Measurements from ENCODE around the gene CALML6.

The CALML6 gene

GRCh38 chr1:1893997-1894353 is 21.1 kb upstream of the CALML6 start:
- Histone ChIP-seq H3K36me3 (ENCODE audit: control insufficient read depth, insufficient read depth, low read length) (no peaks in the 10 kb centered on the region), H3K4me1 (ENCODE audit: control insufficient read depth, insufficient read depth, low read length) (peaks cover 62% of the 10 kb centered on the region), H3K4me3 (ENCODE audit: low read length) (no peak overlapping the region), H3K27me3 (ENCODE audit: control insufficient read depth, insufficient read depth, low read length) (peaks cover 7% of the 10 kb centered on the region), H3K9me3 (ENCODE audit: control insufficient read depth, low read length) (no peaks in the 10 kb centered on the region), H3K9ac (ENCODE audit: low read length) (peak overlapping the region; percentile 63)

DNA sequence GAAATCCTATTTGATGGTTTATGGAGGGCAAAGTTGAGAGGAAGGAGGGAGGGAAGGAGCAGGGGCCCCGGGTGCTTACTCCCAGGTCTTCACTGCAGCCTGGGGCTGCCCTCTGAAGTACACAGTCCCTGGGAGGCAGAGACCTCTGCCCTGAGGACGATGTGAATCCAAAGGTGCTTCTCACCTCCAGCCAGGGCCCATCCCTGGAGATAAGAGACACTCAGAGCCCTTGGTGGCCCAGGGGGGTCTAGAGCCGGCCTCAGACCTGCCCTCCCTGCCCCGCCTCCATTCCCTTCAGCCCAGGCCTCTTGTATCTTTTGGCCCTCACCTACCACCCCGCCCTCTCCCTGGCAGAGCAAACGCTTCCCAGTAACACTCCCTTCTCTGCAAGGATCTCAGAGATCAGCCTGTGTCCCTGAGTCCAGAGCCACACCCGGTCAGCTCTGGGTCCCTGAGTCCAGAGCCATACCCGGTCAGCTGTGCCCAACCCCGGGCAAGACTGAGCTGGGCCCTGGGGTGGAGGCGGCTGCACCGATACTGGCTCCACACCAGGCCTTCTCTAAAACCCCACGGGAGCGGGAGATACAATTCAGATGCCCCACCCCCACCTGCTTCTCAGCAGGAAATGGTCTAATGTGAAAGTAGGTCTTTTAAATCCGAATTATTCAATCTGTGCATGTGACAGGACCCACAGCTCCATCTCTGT is 20.6 kb upstream of the CALML6 start:
- H3K9ac ChIP-seq (ENCODE audit: low read length): peak overlapping the region; percentile 63
- H3K4me3 ChIP-seq (ENCODE audit: low read length): no peak overlapping the region
- H3K4me1 ChIP-seq (ENCODE audit: control insufficient read depth, insufficient read depth, low read length): peaks cover 57% of the 10 kb centered on the region
- no peaks in the 10 kb centered on the region for H3K36me3 ChIP-seq (ENCODE audit: control insufficient read depth, insufficient read depth, low read length)
- H3K9me3 ChIP-seq (ENCODE audit: control insufficient read depth, low read length): no peaks in the 10 kb centered on the region
- H3K27me3 ChIP-seq (ENCODE audit: control insufficient read depth, insufficient read depth, low read length): peaks cover 7% of the 10 kb centered on the region

- Histone ChIP-seq H3K4me3 (ENCODE audit: low read length) (no peak overlapping the region), H3K9me3 (ENCODE audit: control insufficient read depth, low read length) (no peaks in the 10 kb centered on the region), H3K4me1 (ENCODE audit: control insufficient read depth, insufficient read depth, low read length) (peaks cover 56% of the 10 kb centered on the region), H3K36me3 (ENCODE audit: control insufficient read depth, insufficient read depth, low read length) (no peaks in the 10 kb centered on the region), H3K27me3 (ENCODE audit: control insufficient read depth, insufficient read depth, low read length) (peaks cover 7% of the 10 kb centered on the region), H3K9ac (ENCODE audit: low read length) (peak overlapping the region; percentile 63)
These were observed 20.0 kb upstream of the CALML6 start for GRCh38 chr1:1895060-1895418.

DNA sequence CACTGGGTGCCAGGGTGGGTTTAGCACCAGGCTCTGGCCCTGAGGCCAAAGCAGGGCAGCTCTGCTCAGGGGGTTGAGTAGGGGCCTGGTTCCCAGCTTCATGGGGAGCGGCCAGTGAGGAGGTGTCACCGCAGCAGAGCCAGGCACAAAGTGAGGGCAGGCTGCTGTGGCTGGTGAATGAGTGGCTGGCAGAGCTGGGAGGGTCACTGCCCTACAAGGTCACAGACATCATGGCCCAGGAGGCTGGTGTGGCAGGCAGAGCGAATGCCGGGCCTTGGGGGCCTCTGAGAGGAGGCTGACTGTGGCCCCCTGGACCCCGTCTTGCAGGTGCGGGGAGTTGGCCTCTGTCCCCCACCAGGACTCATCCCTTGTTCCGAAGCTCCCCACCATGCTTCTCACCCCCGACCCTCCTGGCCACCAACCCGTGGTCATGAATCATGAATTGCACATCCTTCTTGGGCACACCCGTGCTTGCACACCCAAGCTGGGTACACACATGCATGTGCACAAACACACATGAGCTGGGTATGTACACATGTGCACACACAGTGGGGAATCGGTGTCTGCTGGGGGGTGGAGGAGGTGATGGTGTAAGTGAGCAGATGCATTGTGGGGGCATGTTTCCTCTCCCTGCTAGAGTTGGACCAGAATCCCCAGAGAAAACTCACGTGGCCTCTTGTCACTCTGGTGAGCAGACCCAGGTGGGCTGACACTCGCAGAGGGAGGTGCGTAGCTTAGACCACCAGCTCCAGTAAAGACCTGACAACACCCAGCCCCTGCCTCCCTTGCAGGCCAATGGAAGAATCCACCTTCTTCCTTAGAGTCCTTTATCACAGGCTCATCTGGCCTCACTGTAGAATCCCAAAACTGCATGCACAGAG is 19.4 kb upstream of the CALML6 start:
- Histone ChIP-seq H3K4me3 (ENCODE audit: low read length) (no peak overlapping the region), H3K27me3 (ENCODE audit: control insufficient read depth, insufficient read depth, low read length) (peaks cover 7% of the 10 kb centered on the region), H3K9ac (ENCODE audit: low read length) (peak overlapping the region; percentile 63), H3K9me3 (ENCODE audit: control insufficient read depth, low read length) (no peaks in the 10 kb centered on the region), H3K4me1 (ENCODE audit: control insufficient read depth, insufficient read depth, low read length) (peaks cover 56% of the 10 kb centered on the region), H3K36me3 (ENCODE audit: control insufficient read depth, insufficient read depth, low read length) (no peaks in the 10 kb centered on the region)

DNA sequence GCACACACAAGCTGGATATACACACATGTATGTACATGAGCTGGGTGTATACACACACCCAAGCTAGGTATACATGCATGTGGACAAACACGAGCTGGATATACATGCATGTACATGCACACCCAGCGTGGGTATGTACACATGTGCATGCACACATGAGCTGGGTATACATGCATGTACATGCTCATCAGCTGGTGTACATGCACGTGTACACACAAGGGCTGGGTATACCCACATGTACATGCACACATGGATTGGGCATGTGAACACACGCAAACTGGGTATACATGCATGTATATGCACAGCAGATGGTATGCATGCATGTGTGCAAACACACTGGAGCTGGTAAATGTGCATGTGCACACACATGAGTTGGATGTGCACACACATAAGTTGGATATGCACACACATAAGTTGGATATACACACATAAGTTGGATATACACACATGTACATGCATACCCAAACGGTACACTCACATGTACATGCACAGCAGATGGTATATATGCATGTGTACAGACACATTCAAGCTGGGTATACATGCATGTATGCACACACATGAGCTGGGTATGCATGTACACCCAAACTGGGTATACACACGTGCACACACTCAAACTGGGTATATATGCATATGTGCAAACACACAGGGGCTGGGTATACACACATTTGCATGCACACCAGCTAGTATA is 16.7 kb upstream of the CALML6 start:
- Histone ChIP-seq H3K9me3 (ENCODE audit: control insufficient read depth, low read length) (no peaks in the 10 kb centered on the region), H3K4me3 (ENCODE audit: low read length) (no peak overlapping the region), H3K36me3 (ENCODE audit: control insufficient read depth, insufficient read depth, low read length) (no peaks in the 10 kb centered on the region), H3K4me1 (ENCODE audit: control insufficient read depth, insufficient read depth, low read length) (peaks cover 41% of the 10 kb centered on the region), H3K9ac (ENCODE audit: low read length) (no peak overlapping the region), H3K27me3 (ENCODE audit: control insufficient read depth, insufficient read depth, low read length) (peaks cover 7% of the 10 kb centered on the region)

GRCh38 chr1:1899266-1899966 is 15.6 kb upstream of the CALML6 start:
- Histone ChIP-seq H3K4me3 (ENCODE audit: low read length) (no peak overlapping the region), H3K9ac (ENCODE audit: low read length) (no peak overlapping the region), H3K4me1 (ENCODE audit: control insufficient read depth, insufficient read depth, low read length) (peaks cover 30% of the 10 kb centered on the region), H3K27me3 (ENCODE audit: control insufficient read depth, insufficient read depth, low read length) (peaks cover 7% of the 10 kb centered on the region), H3K36me3 (ENCODE audit: control insufficient read depth, insufficient read depth, low read length) (no peaks in the 10 kb centered on the region), H3K9me3 (ENCODE audit: control insufficient read depth, low read length) (no peaks in the 10 kb centered on the region)

GRCh38 chr1:1899967-1900327 is 15.1 kb upstream of the CALML6 start:
- H3K36me3 ChIP-seq (ENCODE audit: control insufficient read depth, insufficient read depth, low read length): no peaks in the 10 kb centered on the region
- peaks cover 7% of the 10 kb centered on the region for H3K27me3 ChIP-seq (ENCODE audit: control insufficient read depth, insufficient read depth, low read length)
- peaks cover 25% of the 10 kb centered on the region for H3K4me1 ChIP-seq (ENCODE audit: control insufficient read depth, insufficient read depth, low read length)
- H3K9me3 ChIP-seq (ENCODE audit: control insufficient read depth, low read length): no peaks in the 10 kb centered on the region
- H3K4me3 ChIP-seq (ENCODE audit: low read length): no peak overlapping the region
- no peak overlapping the region for H3K9ac ChIP-seq (ENCODE audit: low read length)

GRCh38 chr1:1900883-1901640 is 14.0 kb upstream of the CALML6 start:
- Histone ChIP-seq H3K9me3 (ENCODE audit: control insufficient read depth, low read length) (no peaks in the 10 kb centered on the region), H3K4me1 (ENCODE audit: control insufficient read depth, insufficient read depth, low read length) (peaks cover 14% of the 10 kb centered on the region), H3K4me3 (ENCODE audit: low read length) (no peak overlapping the region), H3K36me3 (ENCODE audit: control insufficient read depth, insufficient read depth, low read length) (no peaks in the 10 kb centered on the region), H3K9ac (ENCODE audit: low read length) (no peak overlapping the region), H3K27me3 (ENCODE audit: control insufficient read depth, insufficient read depth, low read length) (no peaks in the 10 kb centered on the region)

GRCh38 chr1:1901641-1902294 is 13.3 kb upstream of the CALML6 start:
- peaks cover 11% of the 10 kb centered on the region for H3K4me1 ChIP-seq (ENCODE audit: control insufficient read depth, insufficient read depth, low read length)
- no peaks in the 10 kb centered on the region for H3K36me3 ChIP-seq (ENCODE audit: control insufficient read depth, insufficient read depth, low read length)
- no peak overlapping the region for H3K9ac ChIP-seq (ENCODE audit: low read length)
- no peak overlapping the region for H3K4me3 ChIP-seq (ENCODE audit: low read length)
- no peaks in the 10 kb centered on the region for H3K9me3 ChIP-seq (ENCODE audit: control insufficient read depth, low read length)
- H3K27me3 ChIP-seq (ENCODE audit: control insufficient read depth, insufficient read depth, low read length): no peaks in the 10 kb centered on the region

GRCh38 chr1:1903224-1903623 is 11.8 kb upstream of the CALML6 start:
- H3K9ac ChIP-seq (ENCODE audit: low read length): no peak overlapping the region
- no peak overlapping the region for H3K4me3 ChIP-seq (ENCODE audit: low read length)
- peaks cover 11% of the 10 kb centered on the region for H3K4me1 ChIP-seq (ENCODE audit: control insufficient read depth, insufficient read depth, low read length)
- no peaks in the 10 kb centered on the region for H3K9me3 ChIP-seq (ENCODE audit: control insufficient read depth, low read length)
- H3K36me3 ChIP-seq (ENCODE audit: control insufficient read depth, insufficient read depth, low read length): no peaks in the 10 kb centered on the region
- H3K27me3 ChIP-seq (ENCODE audit: control insufficient read depth, insufficient read depth, low read length): no peaks in the 10 kb centered on the region
